ENCODE results near the gene OLAH.

Gene OLAH

GRCh38 chr10:15035385-15036301 is 8.1 kb upstream of the OLAH start:
- DNase-seq (ENCODE audit: low read depth) = no peak
- no peak for TF ChIP-seq CTCF (IDR thresholded peaks at IDR 0.05; ENCODE audit: control insufficient read depth, extremely low read depth, insufficient read depth)
- no peak overlapping the region for H3K4me3 ChIP-seq (ENCODE audit: low read depth, low read length)

- H3K4me3 ChIP-seq (ENCODE audit: low read depth, low read length) = no peak overlapping the region
- DNase-seq (ENCODE audit: low read depth) = peak; percentile 94
- no peak for TF ChIP-seq CTCF (IDR thresholded peaks at IDR 0.05; ENCODE audit: control insufficient read depth, extremely low read depth, insufficient read depth)
Measured at GRCh38 chr10:15037691-15038090, 6.1 kb upstream of the OLAH start.

GRCh38 chr10:15038416-15038815 is 5.3 kb upstream of the OLAH start:
- no peak overlapping the region for H3K4me3 ChIP-seq (ENCODE audit: low read depth, low read length)
- TF ChIP-seq CTCF (IDR thresholded peaks at IDR 0.05; ENCODE audit: control insufficient read depth, extremely low read depth, insufficient read depth) = no peak
- DNase-seq (ENCODE audit: low read depth) = no peak

GRCh38 chr10:15045380-15045779 is 1.6 kb downstream of the OLAH start:
- no peak overlapping the region for H3K4me3 ChIP-seq (ENCODE audit: low read depth, low read length)
- no peak for DNase-seq (ENCODE audit: low read depth)
- no peak for TF ChIP-seq CTCF (IDR thresholded peaks at IDR 0.05; ENCODE audit: control insufficient read depth, extremely low read depth, insufficient read depth)

- no peak for DNase-seq (ENCODE audit: low read depth)
- no peak overlapping the region for H3K4me3 ChIP-seq (ENCODE audit: low read depth, low read length)
- no peak for TF ChIP-seq CTCF (IDR thresholded peaks at IDR 0.05; ENCODE audit: control insufficient read depth, extremely low read depth, insufficient read depth)
Measured at GRCh38 chr10:15046626-15047025, 2.9 kb downstream of the OLAH start.

- no peak for DNase-seq (ENCODE audit: low read depth)
- no peak overlapping the region for H3K4me3 ChIP-seq (ENCODE audit: low read depth, low read length)
- no peak for TF ChIP-seq CTCF (IDR thresholded peaks at IDR 0.05; ENCODE audit: control insufficient read depth, extremely low read depth, insufficient read depth)
Measured at GRCh38 chr10:15049533-15049932, 5.8 kb downstream of the OLAH start.

DNA sequence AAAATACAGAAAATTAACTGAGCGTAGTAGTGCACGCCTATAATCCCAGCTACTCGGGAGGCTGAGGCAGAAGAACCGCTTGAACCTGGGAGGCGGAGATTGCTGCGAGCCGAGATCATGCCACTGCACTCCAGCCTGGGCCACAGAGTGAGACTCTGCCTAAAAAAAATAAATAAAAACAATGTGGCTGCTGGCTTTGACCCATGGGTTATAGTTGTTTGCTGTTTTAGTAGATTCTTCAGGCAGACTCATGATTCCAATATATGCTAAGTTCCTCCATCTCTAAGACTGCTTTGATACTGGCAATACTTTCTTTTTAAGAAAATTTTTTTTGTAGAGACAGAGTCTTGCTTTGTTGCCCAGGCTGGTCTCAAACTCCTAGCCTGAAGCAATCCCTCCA is 8.4 kb downstream of the OLAH start:
- no peak for TF ChIP-seq CTCF (IDR thresholded peaks at IDR 0.05; ENCODE audit: control insufficient read depth, extremely low read depth, insufficient read depth)
- no peak for DNase-seq (ENCODE audit: low read depth)
- H3K4me3 ChIP-seq (ENCODE audit: low read depth, low read length) = no peak overlapping the region
